Measurements from ENCODE around the gene POLR3C. TPM values are rescaled to one million over a fixed set of nuclear protein-coding genes. Genes with fewer than 3 reads are reported as not detected.

POLR3C gene
- total and polyA plus RNA-seq, 2 of the 13 experiments (the other 11 are each of a cell fraction or from before 2014, with no cell fraction given): 15.5 to 24.3 TPM

DNA sequence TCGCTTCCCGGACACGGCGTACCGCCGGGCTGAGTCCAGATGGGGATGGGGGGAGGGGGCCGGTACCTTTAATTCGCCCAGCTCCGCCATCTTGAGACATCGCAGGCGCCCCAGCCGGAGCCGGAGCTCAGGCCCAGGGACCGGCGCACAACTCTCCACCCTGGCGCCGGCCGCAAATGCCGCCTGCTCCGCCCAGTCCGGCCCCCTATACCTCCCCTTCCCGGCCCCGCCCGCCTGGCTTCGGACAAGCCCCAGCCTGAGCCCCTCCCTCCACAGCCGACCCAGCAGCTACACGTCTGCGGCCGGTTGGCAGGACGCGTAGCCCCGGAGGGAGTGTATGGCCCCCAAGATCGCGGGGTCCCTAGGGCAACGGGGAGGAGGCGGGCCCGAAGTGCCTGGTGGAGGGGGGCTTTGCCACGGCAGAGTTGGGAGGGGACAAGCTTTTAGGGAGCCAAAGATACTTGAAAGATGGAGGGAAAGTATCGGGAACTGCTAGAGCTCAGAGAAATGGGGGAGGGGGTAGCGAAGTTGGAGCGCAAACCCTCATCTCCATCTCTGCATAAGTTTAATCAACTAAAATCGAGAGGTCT lies 35.0 kb downstream of the POLR3C start, which contains the start of gene PIAS3 (continued):
- TF ChIP-seq, protein P1, sequence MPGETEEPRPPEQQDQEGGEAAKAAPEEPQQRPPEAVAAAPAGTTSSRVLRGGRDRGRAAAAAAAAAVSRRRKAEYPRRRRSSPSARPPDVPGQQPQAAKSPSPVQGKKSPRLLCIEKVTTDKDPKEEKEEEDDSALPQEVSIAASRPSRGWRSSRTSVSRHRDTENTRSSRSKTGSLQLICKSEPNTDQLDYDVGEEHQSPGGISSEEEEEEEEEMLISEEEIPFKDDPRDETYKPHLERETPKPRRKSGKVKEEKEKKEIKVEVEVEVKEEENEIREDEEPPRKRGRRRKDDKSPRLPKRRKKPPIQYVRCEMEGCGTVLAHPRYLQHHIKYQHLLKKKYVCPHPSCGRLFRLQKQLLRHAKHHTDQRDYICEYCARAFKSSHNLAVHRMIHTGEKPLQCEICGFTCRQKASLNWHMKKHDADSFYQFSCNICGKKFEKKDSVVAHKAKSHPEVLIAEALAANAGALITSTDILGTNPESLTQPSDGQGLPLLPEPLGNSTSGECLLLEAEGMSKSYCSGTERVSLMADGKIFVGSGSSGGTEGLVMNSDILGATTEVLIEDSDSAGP (CRISPR knock-in tag; IDR thresholded peaks at IDR 0.05; ENCODE audit: borderline replicate concordance): peak; percentile 99
- TF ChIP-seq ZKSCAN5 (CRISPR knock-in tag; IDR thresholded peaks at IDR 0.05): 0 out of 2 replicates have a peak, but pooled peaks have one; percentile 20
- TF ChIP-seq, protein P2, sequence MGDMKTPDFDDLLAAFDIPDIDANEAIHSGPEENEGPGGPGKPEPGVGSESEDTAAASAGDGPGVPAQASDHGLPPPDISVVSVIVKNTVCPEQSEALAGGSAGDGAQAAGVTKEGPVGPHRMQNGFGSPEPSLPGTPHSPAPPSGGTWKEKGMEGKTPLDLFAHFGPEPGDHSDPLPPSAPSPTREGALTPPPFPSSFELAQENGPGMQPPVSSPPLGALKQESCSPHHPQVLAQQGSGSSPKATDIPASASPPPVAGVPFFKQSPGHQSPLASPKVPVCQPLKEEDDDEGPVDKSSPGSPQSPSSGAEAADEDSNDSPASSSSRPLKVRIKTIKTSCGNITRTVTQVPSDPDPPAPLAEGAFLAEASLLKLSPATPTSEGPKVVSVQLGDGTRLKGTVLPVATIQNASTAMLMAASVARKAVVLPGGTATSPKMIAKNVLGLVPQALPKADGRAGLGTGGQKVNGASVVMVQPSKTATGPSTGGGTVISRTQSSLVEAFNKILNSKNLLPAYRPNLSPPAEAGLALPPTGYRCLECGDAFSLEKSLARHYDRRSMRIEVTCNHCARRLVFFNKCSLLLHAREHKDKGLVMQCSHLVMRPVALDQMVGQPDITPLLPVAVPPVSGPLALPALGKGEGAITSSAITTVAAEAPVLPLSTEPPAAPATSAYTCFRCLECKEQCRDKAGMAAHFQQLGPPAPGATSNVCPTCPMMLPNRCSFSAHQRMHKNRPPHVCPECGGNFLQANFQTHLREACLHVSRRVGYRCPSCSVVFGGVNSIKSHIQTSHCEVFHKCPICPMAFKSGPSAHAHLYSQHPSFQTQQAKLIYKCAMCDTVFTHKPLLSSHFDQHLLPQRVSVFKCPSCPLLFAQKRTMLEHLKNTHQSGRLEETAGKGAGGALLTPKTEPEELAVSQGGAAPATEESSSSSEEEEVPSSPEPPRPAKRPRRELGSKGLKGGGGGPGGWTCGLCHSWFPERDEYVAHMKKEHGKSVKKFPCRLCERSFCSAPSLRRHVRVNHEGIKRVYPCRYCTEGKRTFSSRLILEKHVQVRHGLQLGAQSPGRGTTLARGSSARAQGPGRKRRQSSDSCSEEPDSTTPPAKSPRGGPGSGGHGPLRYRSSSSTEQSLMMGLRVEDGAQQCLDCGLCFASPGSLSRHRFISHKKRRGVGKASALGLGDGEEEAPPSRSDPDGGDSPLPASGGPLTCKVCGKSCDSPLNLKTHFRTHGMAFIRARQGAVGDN (CRISPR knock-in tag; IDR thresholded peaks at IDR 0.05): peak; percentile 75
- TF ChIP-seq, protein P3, sequence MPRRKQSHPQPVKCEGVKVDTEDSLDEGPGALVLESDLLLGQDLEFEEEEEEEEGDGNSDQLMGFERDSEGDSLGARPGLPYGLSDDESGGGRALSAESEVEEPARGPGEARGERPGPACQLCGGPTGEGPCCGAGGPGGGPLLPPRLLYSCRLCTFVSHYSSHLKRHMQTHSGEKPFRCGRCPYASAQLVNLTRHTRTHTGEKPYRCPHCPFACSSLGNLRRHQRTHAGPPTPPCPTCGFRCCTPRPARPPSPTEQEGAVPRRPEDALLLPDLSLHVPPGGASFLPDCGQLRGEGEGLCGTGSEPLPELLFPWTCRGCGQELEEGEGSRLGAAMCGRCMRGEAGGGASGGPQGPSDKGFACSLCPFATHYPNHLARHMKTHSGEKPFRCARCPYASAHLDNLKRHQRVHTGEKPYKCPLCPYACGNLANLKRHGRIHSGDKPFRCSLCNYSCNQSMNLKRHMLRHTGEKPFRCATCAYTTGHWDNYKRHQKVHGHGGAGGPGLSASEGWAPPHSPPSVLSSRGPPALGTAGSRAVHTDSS (CRISPR knock-in tag; conservative IDR thresholded peaks at IDR 0.05): no peak
- no peak for TF ChIP-seq ZNF883 (CRISPR knock-in tag; IDR thresholded peaks at IDR 0.05; ENCODE audit: not compliant biosample characterization)
- no peak for TF ChIP-seq CREB3 (CRISPR knock-in tag; IDR thresholded peaks at IDR 0.05)
- no peak for TF ChIP-seq ZNF3 (CRISPR knock-in tag; IDR thresholded peaks at IDR 0.05)
- no peak for TF ChIP-seq TRIM24 (CRISPR knock-in tag; IDR thresholded peaks at IDR 0.05)
- 0 out of 2 replicates have a peak, but pooled peaks have one; percentile 50 for TF ChIP-seq PCBP1 (IDR thresholded peaks at IDR 0.05; ENCODE audit: borderline replicate concordance, low read depth, low read length)
- peak; percentile 36 for TF ChIP-seq POLR2G (IDR thresholded peaks at IDR 0.05; ENCODE audit: low read depth, low read length)
- no peak for TF ChIP-seq EHMT2 (IDR thresholded peaks at IDR 0.05; ENCODE audit: borderline replicate concordance, low read depth, low read length)
- TF ChIP-seq GZF1 (CRISPR knock-in tag; IDR thresholded peaks at IDR 0.05): 0 out of 2 replicates have a peak, but pooled peaks have one; percentile 25
- TF ChIP-seq RERE (CRISPR knock-in tag; IDR thresholded peaks at IDR 0.05; ENCODE audit: low read depth): no peak
